B cell (primary cell): ENCODE results near the gene NBEAL1. TPM values are rescaled to one million over a fixed set of nuclear protein-coding genes. Genes with fewer than 3 reads are reported as not detected.

Experiments used
- ATAC-seq: fragments of 200-7000 bp; cut with Tn5 transposase; one replicate; pipeline ENCODE4 v1.10.0; 2021; ENCODE audit warnings: low read depth, mild to moderate bottlenecking, moderate number of reproducible peaks, moderate library complexity
- CTCF ChIA-PET: fragments of 350-600 bp; sonication (Branson Sonifier 250); formaldehyde crosslinking; loops from one replicate; lab custom pipeline; 2021; ENCODE audit warnings: antibody characterized with exemption, inconsistent platforms; lab: Charles Lee
- POLR2A ChIA-PET: fragments of 350-600 bp; sonication (Branson Sonifier 250); formaldehyde crosslinking; loops from one replicate; lab custom pipeline; 2021; ENCODE audit warnings: antibody characterized with exemption; lab: Charles Lee
- DNase-seq: peaks from one replicate; pipeline ENCODE4 v3.0.0; 2013
- H2AFZ ChIP-seq: 2 replicates; pipeline ENCODE4 v1.6.1; 2012; ENCODE audit warnings: mild to moderate bottlenecking, low read depth, low read length; ENCODE audit not compliant: insufficient read depth, poor library complexity, severe bottlenecking
- H3K27ac ChIP-seq, 2 donors: 1 replicate in 1 of 2; 2 replicates in 1 of 2; pipeline ENCODE4 v1.5.1; 2012 to 2013; ENCODE audit warnings: low read length in 2 of 2, mild to moderate bottlenecking in 2 of 2, moderate library complexity in 1 of 2
- H3K27me3 ChIP-seq, 4 experiments: fragments of 200-600 bp in 1 of 4; sonication (generic) in 1 of 4; replicated peaks in 1 of 4; 1 replicate in 2 of 4; 2 replicates in 2 of 4; pipeline versions ENCODE4 v1.6.1 to v1.7.0; 2013 to 2016; ENCODE audit warnings: low read length in 3 of 4, mild to moderate bottlenecking in 2 of 4, mixed read lengths in 1 of 4, moderate library complexity in 1 of 4; ENCODE audit not compliant: insufficient read depth in 4 of 4, control insufficient read depth in 3 of 4; ENCODE audit errors: control extremely low read depth in 1 of 4
- H3K36me3 ChIP-seq, 2 experiments: replicated peaks in 1 of 2; 1 replicate in 1 of 2; 2 replicates in 1 of 2; pipeline versions ENCODE4 v1.6.1 to v1.7.1; 2013; ENCODE audit warnings: low read length in 1 of 2; ENCODE audit not compliant: insufficient read depth in 2 of 2, control insufficient read depth in 1 of 2; ENCODE audit errors: control extremely low read depth in 1 of 2, extremely low read depth in 1 of 2
- H3K4me1 ChIP-seq, 2 donors: fragments of 200-600 bp in 1 of 2; sonication (generic) in 1 of 2; 1 replicate in 1 of 2; 2 replicates in 1 of 2; pipeline versions ENCODE4 v1.5.1 to v1.6.1; 2013 to 2017; ENCODE audit warnings: low read length in 2 of 2; ENCODE audit not compliant: control insufficient read depth in 2 of 2, insufficient read depth in 2 of 2
- H3K4me2 ChIP-seq: replicated peaks from 2 replicates; pipeline ENCODE3; 2012; ENCODE audit warnings: mild to moderate bottlenecking, low read depth, low read length; ENCODE audit not compliant: poor library complexity, severe bottlenecking
- H3K4me3 ChIP-seq, 5 experiments: fragments of 200-600 bp in 1 of 5; sonication (generic) in 1 of 5; 1 replicate in 3 of 5; 2 replicates in 2 of 5; pipeline versions ENCODE4 v1.5.1 to v1.7.0; 2011 to 2016; ENCODE audit warnings: low read length in 4 of 5, mild to moderate bottlenecking in 4 of 5, low read depth in 2 of 5, control low read depth in 1 of 5, moderate library complexity in 1 of 5; ENCODE audit not compliant: insufficient read depth in 1 of 5; ENCODE audit errors: control extremely low read depth in 1 of 5, extremely low read depth in 1 of 5
- H3K79me2 ChIP-seq: fragments of 200-600 bp; sonication (generic); one replicate; pipeline ENCODE4 v1.6.0; 2016; ENCODE audit warnings: low read length; ENCODE audit not compliant: control insufficient read depth, insufficient read depth
- H3K9ac ChIP-seq: fragments of 200-600 bp; sonication (generic); 2 replicates; pipeline ENCODE4 v1.6.1; 2017; ENCODE audit warnings: mild to moderate bottlenecking, low read length, moderate library complexity
- H3K9me3 ChIP-seq, 3 donors: one replicate each; pipeline versions ENCODE4 v1.6.1 to v1.7.1; 2013; ENCODE audit warnings: low read length in 2 of 3; ENCODE audit not compliant: control insufficient read depth in 2 of 3, insufficient read depth in 1 of 3; ENCODE audit errors: control extremely low read depth in 1 of 3
- H4K20me1 ChIP-seq: 2 replicates; pipeline ENCODE4 v1.6.0; 2012; ENCODE audit warnings: mild to moderate bottlenecking, low read length; ENCODE audit not compliant: insufficient read depth, control insufficient read depth, poor library complexity, severe bottlenecking
- H3K27ac Mint-ChIP-seq: one replicate; pipeline ENCODE4 v1.8.0; 2021; ENCODE audit warnings: mixed read lengths
- H3K27me3 Mint-ChIP-seq: one replicate; pipeline ENCODE4 v1.8.0; 2021; ENCODE audit warnings: mixed read lengths
- H3K4me1 Mint-ChIP-seq: one replicate; pipeline ENCODE4 v1.8.0; 2021; ENCODE audit warnings: mixed read lengths
- H3K4me3 Mint-ChIP-seq: one replicate; pipeline ENCODE4 v1.8.0; 2021; ENCODE audit warnings: mixed read lengths
- H3K9me3 Mint-ChIP-seq: one replicate; pipeline ENCODE4 v1.8.0; 2022; ENCODE audit warnings: mixed read lengths; ENCODE audit not compliant: insufficient read depth
- CTCF ChIP-seq: fragments of 200-600 bp; IDR thresholded peaks from one replicate; pipeline ENCODE4 v1.8.0; 2022; ENCODE audit warnings: antibody characterized with exemption, mild to moderate bottlenecking
- EZH2 ChIP-seq: IDR thresholded peaks from 2 replicates; pipeline ENCODE4 v1.6.1; 2012; ENCODE audit warnings: borderline replicate concordance, low read depth, mild to moderate bottlenecking, moderate library complexity, low read length; ENCODE audit not compliant: insufficient read depth, poor library complexity, severe bottlenecking
- WGBS: methylation state at CpG from one replicate; pipeline ENCODE4 v1.1.5; 2013; ENCODE audit warnings: missing lambda C conversion rate; ENCODE audit not compliant: insufficient coverage; 5-methylcytosine and 5-hydroxymethylcytosine counted together
- intact Hi-C: fragments of 100-400 bp; cut with micrococcal nuclease; formaldehyde crosslinking; loops from one replicate; pipeline ENCODE4 v1.10.0; 2022
- polyA plus RNA-seq: library from polyadenylated mRNA; depleted of rRNA; stranded (reverse); fragments of >200 nt; gene quantifications from 2 replicates; pipeline ENCODE4 v1.2.3, GENCODE V29; 2012
- small RNA-seq: library from RNA; depleted of rRNA; stranded (forward); fragments of <200 nt; gene quantifications from one replicate; pipeline ENCODE3, GENCODE V24; 2012; ENCODE audit warnings: low replicate concordance, low read depth; ENCODE audit not compliant: insufficient read length
- total RNA-seq, 2 donors: library from RNA; stranded (reverse); fragments of 120-200 nt in 1 of 2; gene quantifications; 1 replicate in 1 of 2; 2 replicates in 1 of 2; pipeline versions ENCODE4 v1.2.3 to v1.2.4, GENCODE V29; 2013 to 2022

Gene NBEAL1
- total and polyA plus RNA-seq, 2 donors (not counting 1 experiment from before 2014, with no cell fraction given), result 2.2 to 22.0 TPM

DNA sequence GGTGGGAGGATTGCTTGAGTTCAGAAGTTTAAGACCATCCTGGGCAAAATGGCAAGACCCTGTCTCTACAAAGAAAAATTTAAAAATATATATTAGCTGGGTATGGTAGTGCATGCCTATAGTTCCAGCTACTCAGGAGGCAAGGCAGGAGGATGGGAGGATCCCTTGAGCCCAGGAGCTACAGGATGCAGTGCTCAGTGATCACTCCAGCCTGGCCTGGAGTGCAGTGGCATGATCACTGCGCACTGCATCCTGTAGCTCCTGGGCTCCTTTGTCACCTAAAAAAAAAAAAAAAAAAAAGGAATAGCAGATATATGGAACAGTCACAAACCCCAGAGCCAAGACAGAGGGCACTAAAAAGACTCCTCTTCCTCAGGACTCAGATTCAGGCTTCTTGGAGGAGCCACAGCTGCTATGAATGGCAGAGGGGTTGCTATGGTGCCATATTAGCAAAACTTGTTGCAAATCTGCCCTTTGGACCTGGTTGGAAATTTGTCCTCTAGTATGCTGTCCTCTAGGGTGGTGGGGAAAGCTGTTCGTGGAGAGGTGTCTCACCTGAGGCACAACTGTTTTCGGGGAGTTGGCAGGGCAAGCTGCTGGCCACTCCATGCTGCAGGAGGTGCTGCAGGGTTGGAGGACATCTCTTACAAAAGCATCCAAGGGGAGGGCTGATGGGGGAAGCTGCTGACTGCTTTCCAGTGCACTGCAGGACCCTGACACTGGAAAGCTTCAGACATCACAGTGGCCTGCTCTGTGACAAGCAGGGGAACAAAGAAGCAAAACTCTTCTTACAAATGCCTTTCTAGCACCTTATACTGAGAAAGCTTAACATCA lies 246.9 kb downstream of the NBEAL1 start:
- Histone ChIP-seq H3K36me3 (peaks cover 9 to 44% of the 10 kb centered on the region in 2 experiments), H3K9me3 (no peaks in the 10 kb centered on the region), H3K9ac (no peak overlapping the region), H3K27me3 (no peaks in the 10 kb centered on the region), H2AFZ (no peak overlapping the region), H4K20me1 (peaks cover 17% of the 10 kb centered on the region), H3K4me1 (no peaks in the 10 kb centered on the region), H3K79me2 (peaks cover 3% of the 10 kb centered on the region), H3K4me3 (no peak overlapping the region), H3K4me2 (no peak overlapping the region), H3K27ac (no peak overlapping the region)
- Mint-ChIP-seq H3K4me3 (no peak overlapping the region), H3K9me3 (no peaks in the 10 kb centered on the region), H3K27ac (no peak overlapping the region), H3K4me1 (no peaks in the 10 kb centered on the region), H3K27me3 (no peaks in the 10 kb centered on the region)
- intact Hi-C loops, result no loop called here
- no peak for ATAC-seq
- POLR2A ChIA-PET, result no interaction called here
- no peak for TF ChIP-seq EZH2
- TF ChIP-seq CTCF, result no peak
- DNase-seq, result no peak
- CTCF ChIA-PET, result interaction anchor here (0.6 kb wide), 1 partner anchor 17 kb away, joined by 3 read pairs; no protein-coding TSS in a partner anchor
- 95% methylated on average over 2 of the region's 3 CpGs for WGBS

Small RNA genes within 50 kb of the gene (small RNA-seq; reads per million reads assigned to genes)
- gene AC010900.2 (not detected), gene RF00408 (0.76 reads per million), gene RN7SL670P (not detected)

Other genes starting within 250 kb of the NBEAL1 start
- gene ICA1L, start 143.1 kb upstream of the NBEAL1 start, total RNA-seq, result 6.0 and 6.8 TPM in 2 replicates
- gene ICA1L, start 143.1 kb upstream of the NBEAL1 start, polyA plus RNA-seq, result 2.4 and 2.5 TPM in 2 replicates
- 17.4 and 20.8 TPM in 2 replicates for gene WDR12, start 103.2 kb upstream of the NBEAL1 start, total RNA-seq
- gene WDR12, start 103.2 kb upstream of the NBEAL1 start, polyA plus RNA-seq, result 7.1 and 7.3 TPM in 2 replicates
- gene CARF, start 102.6 kb upstream of the NBEAL1 start, total RNA-seq, result 27.5 and 28.4 TPM in 2 replicates
- gene CARF, start 102.6 kb upstream of the NBEAL1 start, polyA plus RNA-seq, result 10.1 and 11.3 TPM in 2 replicates
- gene CYP20A1, start 224.1 kb downstream of the NBEAL1 start, total RNA-seq, result 38.5 and 40.8 TPM in 2 replicates
- gene CYP20A1, start 224.1 kb downstream of the NBEAL1 start, polyA plus RNA-seq, result 16.2 and 21.3 TPM in 2 replicates